H9 (cell line): ENCODE measurements around the gene ZC4H2. TPM values are rescaled to one million over a fixed set of nuclear protein-coding genes. Genes with fewer than 3 reads are reported as not detected.

ENCODE experiments used
- DNase-seq: peaks from one replicate; pipeline ENCODE4 v3.0.0-alpha.2; 2017
- H2AFZ ChIP-seq: one replicate; pipeline ENCODE4 v1.6.1; 2013; ENCODE audit warnings: mild to moderate bottlenecking, low read length, control low read depth, moderate library complexity
- H2AK5ac ChIP-seq: 2 replicates; pipeline ENCODE4 v1.6.1; 2013; ENCODE audit warnings: low read length, control low read depth, mixed read lengths; ENCODE audit not compliant: insufficient read length
- H2BK120ac ChIP-seq: one replicate; pipeline ENCODE4 v1.6.1; 2013; ENCODE audit warnings: low read depth, mild to moderate bottlenecking, low read length, control low read depth, inconsistent platforms; ENCODE audit not compliant: poor library complexity, severe bottlenecking
- H2BK12ac ChIP-seq: 2 replicates; pipeline ENCODE4 v1.6.1; 2013; ENCODE audit warnings: low read length, control low read depth, mixed read lengths, low read depth; ENCODE audit not compliant: insufficient read length
- H2BK15ac ChIP-seq: 2 replicates; pipeline ENCODE4 v1.6.1; 2013; ENCODE audit warnings: low read depth, low read length, control low read depth
- H2BK20ac ChIP-seq: one replicate; pipeline ENCODE4 v1.6.1; 2013; ENCODE audit warnings: low read depth, mild to moderate bottlenecking, low read length, control low read depth, inconsistent platforms; ENCODE audit not compliant: poor library complexity, severe bottlenecking
- H2BK5ac ChIP-seq: 2 replicates; pipeline ENCODE4 v1.6.1; 2013; ENCODE audit warnings: low read length, control low read depth, mixed read lengths; ENCODE audit not compliant: insufficient read length
- H3K14ac ChIP-seq: 2 replicates; pipeline ENCODE4 v1.6.1; 2013; ENCODE audit warnings: low read length, control low read depth; ENCODE audit not compliant: insufficient read depth
- H3K18ac ChIP-seq: 2 replicates; pipeline ENCODE4 v1.6.1; 2013; ENCODE audit warnings: low read depth, mild to moderate bottlenecking, mixed read lengths, low read length, control low read depth; ENCODE audit not compliant: insufficient read length
- H3K23ac ChIP-seq: 2 replicates; pipeline ENCODE4 v1.6.1; 2013; ENCODE audit warnings: low read length, control low read depth, mixed read lengths, low read depth; ENCODE audit not compliant: insufficient read length
- H3K23me2 ChIP-seq: 2 replicates; pipeline ENCODE4 v1.6.1; 2013; ENCODE audit warnings: low read depth, mild to moderate bottlenecking, mixed read lengths, low read length, control low read depth; ENCODE audit not compliant: insufficient read length, poor library complexity, severe bottlenecking
- H3K27ac ChIP-seq: 2 replicates; pipeline ENCODE4 v1.5.1; 2013; ENCODE audit warnings: low read length, control low read depth, mixed read lengths, low read depth; ENCODE audit not compliant: insufficient read length
- H3K27me3 ChIP-seq: 2 replicates; pipeline ENCODE4 v1.6.1; 2013; ENCODE audit warnings: low read length, control low read depth, inconsistent platforms; ENCODE audit not compliant: insufficient read depth
- H3K4ac ChIP-seq: 2 replicates; pipeline ENCODE4 v1.6.1; 2013; ENCODE audit warnings: low read depth, mild to moderate bottlenecking, control low read depth, inconsistent platforms, low read length, moderate library complexity
- H3K4me1 ChIP-seq: 2 replicates; pipeline ENCODE4 v1.6.1; 2013; ENCODE audit warnings: low read length, control low read depth, inconsistent platforms; ENCODE audit not compliant: insufficient read depth
- H3K4me2 ChIP-seq: 2 replicates; pipeline ENCODE4 v1.6.1; 2013; ENCODE audit warnings: low read length, control low read depth, mixed read lengths; ENCODE audit not compliant: insufficient read length, insufficient read depth
- H3K56ac ChIP-seq: 2 replicates; pipeline ENCODE4 v1.6.1; 2013; ENCODE audit warnings: low read depth, mild to moderate bottlenecking, mixed read lengths, low read length, control low read depth; ENCODE audit not compliant: insufficient read length
- H3K79me1 ChIP-seq: 2 replicates; pipeline ENCODE4 v1.6.1; 2013; ENCODE audit warnings: low read depth, mild to moderate bottlenecking, moderate library complexity, low read length, control low read depth, inconsistent platforms; ENCODE audit not compliant: insufficient read depth, poor library complexity, severe bottlenecking
- H3K79me2 ChIP-seq: 2 replicates; pipeline ENCODE4 v1.6.1; 2013; ENCODE audit warnings: low read length, control low read depth, inconsistent platforms; ENCODE audit not compliant: insufficient read depth
- H3K9ac ChIP-seq: 2 replicates; pipeline ENCODE4 v1.6.1; 2013; ENCODE audit warnings: low read length, control low read depth, mixed read lengths; ENCODE audit not compliant: insufficient read length; ENCODE audit errors: extremely low read depth
- H3K9me3 ChIP-seq: one replicate; pipeline ENCODE4 v1.6.1; 2013; ENCODE audit warnings: low read depth, low read length, inconsistent platforms; ENCODE audit not compliant: control insufficient read depth
- H3T11ph ChIP-seq: one replicate; pipeline ENCODE4 v1.6.1; 2013; ENCODE audit warnings: mild to moderate bottlenecking, low read length, control low read depth, inconsistent platforms
- H4K20me1 ChIP-seq: one replicate; pipeline ENCODE4 v1.6.1; 2013; ENCODE audit not compliant: control insufficient read depth, insufficient read length, insufficient read depth
- H4K5ac ChIP-seq: 2 replicates; pipeline ENCODE4 v1.6.1; 2013; ENCODE audit warnings: low read depth, mild to moderate bottlenecking, mixed read lengths, low read length, control low read depth; ENCODE audit not compliant: insufficient read length
- H4K8ac ChIP-seq: replicated peaks from 2 replicates; pipeline ENCODE4 v1.6.1; 2013; ENCODE audit warnings: low read length, control low read depth, mixed read lengths, low read depth; ENCODE audit not compliant: insufficient read length
- H4K91ac ChIP-seq: 2 replicates; pipeline ENCODE4 v1.6.1; 2013; ENCODE audit warnings: low read depth, mild to moderate bottlenecking, moderate library complexity, mixed read lengths, low read length, control low read depth; ENCODE audit not compliant: insufficient read length
- H3K27ac Mint-ChIP-seq, 3 experiments: 2 replicates in 2 of 3; 3 replicates in 1 of 3; pipeline ENCODE4 v1.8.0; 2020 to 2021; ENCODE audit warnings: mixed read lengths in 3 of 3, mild to moderate bottlenecking in 1 of 3, moderate library complexity in 1 of 3
- H3K27me3 Mint-ChIP-seq: 2 replicates; pipeline ENCODE4 v1.8.0; 2021; ENCODE audit warnings: low read depth, mild to moderate bottlenecking, moderate library complexity, mixed read lengths
- H3K36me3 Mint-ChIP-seq, 3 experiments: 2 replicates in 2 of 3; 3 replicates in 1 of 3; pipeline ENCODE4 v1.8.0; 2020 to 2021; ENCODE audit warnings: low read depth in 3 of 3, mixed read lengths in 3 of 3; ENCODE audit not compliant: insufficient read depth in 1 of 3
- H3K4me1 Mint-ChIP-seq, 2 experiments: 2 replicates each; pipeline ENCODE4 v1.8.0; 2020; ENCODE audit warnings: mixed read lengths in 2 of 2
- H3K4me3 Mint-ChIP-seq, 2 experiments: 2 replicates in 1 of 2; 3 replicates in 1 of 2; pipeline ENCODE4 v1.8.0; 2020 to 2021; ENCODE audit warnings: mild to moderate bottlenecking in 2 of 2, mixed read lengths in 2 of 2, moderate library complexity in 1 of 2
- H3K9me3 Mint-ChIP-seq, 2 experiments: 2 replicates in 1 of 2; 3 replicates in 1 of 2; pipeline ENCODE4 v1.8.0; 2020; ENCODE audit warnings: mild to moderate bottlenecking in 2 of 2, mixed read lengths in 2 of 2, moderate library complexity in 1 of 2
- WGBS: extraction: QIAGEN DNeasy Blood & Tissue Kit; methylation state at CpG from one replicate; pipeline ENCODE4 v1.1.7; 2013; ENCODE audit warnings: missing lambda C conversion rate, low lambda C conversion rate, mixed read lengths; ENCODE audit not compliant: insufficient read length; ENCODE audit errors: extremely low coverage; 5-methylcytosine and 5-hydroxymethylcytosine counted together
- total RNA-seq: library from RNA; stranded (reverse); gene quantifications from 2 replicates; pipeline ENCODE4 v1.2.1, GENCODE V29; 2021
- TF ChIP-seq, protein P1 (sequence below): fragments of 200-600 bp; sonication (generic); conservative IDR thresholded peaks from 3 replicates; pipeline ENCODE4 v1.8.0; 2021; ENCODE audit warnings: antibody characterized with exemption, mild to moderate bottlenecking

The ZC4H2 gene
- total RNA-seq, 1 experiment from 2014 or later: 32.4 TPM

DNA sequence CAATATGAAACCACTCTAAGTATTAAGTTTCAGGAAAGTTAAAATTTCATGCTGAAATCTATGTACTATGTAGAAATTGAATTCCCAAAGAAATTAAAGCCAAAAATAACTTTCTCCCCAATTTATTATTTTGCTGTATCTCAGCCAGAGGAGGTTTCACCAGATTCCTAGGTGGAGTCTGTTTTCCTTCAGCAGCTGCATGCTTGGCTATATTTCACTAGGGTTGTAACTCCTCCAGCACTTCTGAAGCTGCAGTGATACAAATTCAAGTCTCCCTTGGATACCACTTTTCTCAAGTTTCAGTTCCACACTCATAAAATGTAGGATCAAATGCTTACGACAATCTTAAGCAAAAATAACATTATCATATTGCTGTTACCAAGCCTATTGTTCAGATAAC is 41.2 kb upstream of the ZC4H2 start:
- no peaks in the 10 kb centered on the region for H3K79me2 ChIP-seq
- no peak overlapping the region for H3K4me2 ChIP-seq
- no peak overlapping the region for H3K9ac ChIP-seq
- H3K23me2 ChIP-seq: no peaks in the 10 kb centered on the region
- H3K23ac ChIP-seq: no peak overlapping the region
- no peak overlapping the region for H3K4ac ChIP-seq
- no peak overlapping the region for H3K27ac Mint-ChIP-seq
- no peak overlapping the region for H4K8ac ChIP-seq
- no peaks in the 10 kb centered on the region for H4K20me1 ChIP-seq
- no peak overlapping the region for H3K14ac ChIP-seq
- H3K56ac ChIP-seq: no peak overlapping the region
- 0 out of 4 replicates have a peak, but pooled peaks cover 0 to 2% of the 10 kb centered on the region in 2 experiments for H3K4me1 Mint-ChIP-seq
- no peak overlapping the region for H3K4me3 Mint-ChIP-seq
- H2BK120ac ChIP-seq: no peak overlapping the region
- H3K27me3 Mint-ChIP-seq: no peaks in the 10 kb centered on the region
- peaks cover 68 to 71% of the 10 kb centered on the region in 2 experiments for H3K9me3 Mint-ChIP-seq
- H4K91ac ChIP-seq: no peak overlapping the region
- TF ChIP-seq, protein P1, sequence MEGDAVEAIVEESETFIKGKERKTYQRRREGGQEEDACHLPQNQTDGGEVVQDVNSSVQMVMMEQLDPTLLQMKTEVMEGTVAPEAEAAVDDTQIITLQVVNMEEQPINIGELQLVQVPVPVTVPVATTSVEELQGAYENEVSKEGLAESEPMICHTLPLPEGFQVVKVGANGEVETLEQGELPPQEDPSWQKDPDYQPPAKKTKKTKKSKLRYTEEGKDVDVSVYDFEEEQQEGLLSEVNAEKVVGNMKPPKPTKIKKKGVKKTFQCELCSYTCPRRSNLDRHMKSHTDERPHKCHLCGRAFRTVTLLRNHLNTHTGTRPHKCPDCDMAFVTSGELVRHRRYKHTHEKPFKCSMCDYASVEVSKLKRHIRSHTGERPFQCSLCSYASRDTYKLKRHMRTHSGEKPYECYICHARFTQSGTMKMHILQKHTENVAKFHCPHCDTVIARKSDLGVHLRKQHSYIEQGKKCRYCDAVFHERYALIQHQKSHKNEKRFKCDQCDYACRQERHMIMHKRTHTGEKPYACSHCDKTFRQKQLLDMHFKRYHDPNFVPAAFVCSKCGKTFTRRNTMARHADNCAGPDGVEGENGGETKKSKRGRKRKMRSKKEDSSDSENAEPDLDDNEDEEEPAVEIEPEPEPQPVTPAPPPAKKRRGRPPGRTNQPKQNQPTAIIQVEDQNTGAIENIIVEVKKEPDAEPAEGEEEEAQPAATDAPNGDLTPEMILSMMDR: no peak
- no peak overlapping the region for H2BK5ac ChIP-seq
- H2BK15ac ChIP-seq: no peak overlapping the region
- no peak overlapping the region for H3T11ph ChIP-seq
- H3K36me3 Mint-ChIP-seq: peaks cover 0 to 7% (median 4%) of the 10 kb centered on the region in 3 experiments; a peak in 5 of 7 replicates
- no peak overlapping the region for H2BK20ac ChIP-seq
- no peak for DNase-seq
- no peak overlapping the region for H3K18ac ChIP-seq
- no peak overlapping the region for H2AFZ ChIP-seq
- H3K9me3 ChIP-seq: peaks cover 31% of the 10 kb centered on the region
- WGBS: no CpG with 5 or more reads among the region's 1 CpG
- no peak overlapping the region for H2BK12ac ChIP-seq
- no peaks in the 10 kb centered on the region for H3K4me1 ChIP-seq
- no peaks in the 10 kb centered on the region for H3K27me3 ChIP-seq
- no peak overlapping the region for H3K27ac ChIP-seq
- no peak overlapping the region for H4K5ac ChIP-seq
- no peaks in the 10 kb centered on the region for H3K79me1 ChIP-seq
- H2AK5ac ChIP-seq: no peak overlapping the region
